Subcutaneous abdominal adipose tissue (tissue), 5 donors: Measurements from ENCODE around the gene RAPGEF1.

Experiments
- H3K27ac ChIP-seq: one replicate; pipeline ENCODE4 v1.7.0; 2013; ENCODE audit warnings: low read depth, mild to moderate bottlenecking, inconsistent platforms, low read length, moderate library complexity
- H3K27me3 ChIP-seq, 5 donors: one replicate each; pipeline ENCODE4 v1.7.0; 2013; ENCODE audit warnings: low read length in 5 of 5, inconsistent platforms in 1 of 5; ENCODE audit not compliant: control insufficient read depth in 5 of 5, insufficient read depth in 4 of 5
- H3K36me3 ChIP-seq, 5 donors: one replicate each; pipeline ENCODE4 v1.7.0; 2013; ENCODE audit warnings: low read length in 5 of 5; ENCODE audit not compliant: control insufficient read depth in 5 of 5, insufficient read depth in 5 of 5
- H3K4me1 ChIP-seq, 5 donors: one replicate each; pipeline ENCODE4 v1.7.0; 2013; ENCODE audit warnings: low read length in 5 of 5, mild to moderate bottlenecking in 3 of 5, moderate library complexity in 1 of 5; ENCODE audit not compliant: control insufficient read depth in 5 of 5, insufficient read depth in 5 of 5
- H3K4me3 ChIP-seq, 5 donors: one replicate each; pipeline ENCODE4 v1.7.0; 2013; ENCODE audit warnings: low read length in 5 of 5, low read depth in 1 of 5
- H3K9ac ChIP-seq, 5 donors: one replicate each; pipeline ENCODE4 v1.7.0; 2013; ENCODE audit warnings: low read length in 5 of 5, mild to moderate bottlenecking in 4 of 5, moderate library complexity in 3 of 5
- H3K9me3 ChIP-seq, 5 donors: one replicate each; pipeline ENCODE4 v1.7.0; 2013; ENCODE audit warnings: low read length in 5 of 5; ENCODE audit not compliant: control insufficient read depth in 5 of 5
- donor health status: healthy.
- donor health status: healthy.
- donor health status: healthy.
- donor health status: healthy.
- donor health status: healthy.

Gene RAPGEF1

GRCh38 chr9:131606896-131607567 lies 132.8 kb downstream of the RAPGEF1 start:
- Histone ChIP-seq H3K27ac (no peak overlapping the region), H3K27me3 (no peaks in the 10 kb centered on the region)

GRCh38 chr9:131605770-131606590 lies 133.9 kb downstream of the RAPGEF1 start:
- no peak overlapping the region for H3K4me3 ChIP-seq
- peaks cover 20 to 34% (median 30%) of the 10 kb centered on the region in 5 donors for H3K4me1 ChIP-seq
- H3K36me3 ChIP-seq: peaks cover 3 to 84% (median 65%) of the 10 kb centered on the region in 5 donors
- H3K27me3 ChIP-seq: no peaks in the 10 kb centered on the region
- H3K27ac ChIP-seq: no peak overlapping the region
- no peaks in the 10 kb centered on the region for H3K9me3 ChIP-seq
- H3K9ac ChIP-seq: no peak overlapping the region

More at GRCh38 chr9:131606896-131607567, 132.8 kb downstream of the RAPGEF1 start:
- Histone ChIP-seq H3K36me3 (peaks cover 0 to 77% (median 58%) of the 10 kb centered on the region in 5 donors), H3K9ac (no peak overlapping the region), H3K9me3 (no peaks in the 10 kb centered on the region), H3K4me1 (peaks cover 20 to 38% (median 32%) of the 10 kb centered on the region in 5 donors), H3K4me3 (no peak overlapping the region)

DNA sequence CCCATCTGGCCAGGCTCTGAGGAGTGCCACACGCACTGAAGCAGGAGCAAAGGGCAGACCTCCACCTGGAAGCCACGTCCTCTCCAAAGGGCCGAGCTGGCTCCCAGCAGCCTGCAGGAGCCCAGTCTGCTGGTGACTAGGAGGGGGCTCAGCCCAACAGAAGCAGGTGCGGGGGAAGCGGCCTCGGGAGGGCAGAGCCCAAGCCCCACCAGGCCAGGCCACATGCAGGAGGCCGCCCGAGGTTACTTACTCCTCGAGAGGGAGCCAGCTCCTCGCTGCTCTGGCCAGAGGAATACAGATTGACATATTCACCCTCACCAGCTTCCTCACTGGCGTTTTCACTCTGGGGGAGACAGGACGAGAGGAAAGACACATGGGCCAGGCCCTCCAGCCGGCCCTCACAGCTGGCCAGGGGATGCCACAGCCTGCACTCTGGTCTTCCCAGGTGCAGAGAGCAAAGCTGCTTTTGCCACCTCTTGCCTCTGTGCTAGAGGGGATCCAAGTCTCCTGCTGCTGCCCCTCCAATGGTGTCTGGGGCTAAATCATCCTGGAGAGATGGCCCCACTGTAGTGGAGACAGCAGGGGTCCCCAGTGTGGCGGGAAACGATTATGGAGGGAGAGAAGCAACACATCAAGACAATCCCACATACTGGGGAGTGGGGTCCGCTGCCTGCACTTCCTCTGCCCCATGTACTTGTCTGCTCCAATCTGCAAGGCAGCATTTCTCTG lies 136.0 kb downstream of the RAPGEF1 start:
- H3K9ac ChIP-seq: no peak overlapping the region
- H3K27ac ChIP-seq: no peak overlapping the region
- no peak overlapping the region for H3K4me3 ChIP-seq
- peaks cover 3 to 93% (median 72%) of the 10 kb centered on the region in 5 donors for H3K36me3 ChIP-seq
- H3K27me3 ChIP-seq: no peaks in the 10 kb centered on the region
- H3K9me3 ChIP-seq: no peaks in the 10 kb centered on the region
- peaks cover 7 to 14% (median 10%) of the 10 kb centered on the region in 5 donors for H3K4me1 ChIP-seq

- Histone ChIP-seq H3K9ac (no peak overlapping the region), H3K27me3 (no peaks in the 10 kb centered on the region), H3K9me3 (no peaks in the 10 kb centered on the region), H3K36me3 (peaks cover 3 to 92% (median 75%) of the 10 kb centered on the region in 5 donors), H3K4me1 (peaks cover under 1 to 11% (median 3%) of the 10 kb centered on the region in 5 donors), H3K27ac (no peak overlapping the region), H3K4me3 (no peak overlapping the region)
Measured at GRCh38 chr9:131603199-131603598, 136.7 kb downstream of the RAPGEF1 start.

DNA sequence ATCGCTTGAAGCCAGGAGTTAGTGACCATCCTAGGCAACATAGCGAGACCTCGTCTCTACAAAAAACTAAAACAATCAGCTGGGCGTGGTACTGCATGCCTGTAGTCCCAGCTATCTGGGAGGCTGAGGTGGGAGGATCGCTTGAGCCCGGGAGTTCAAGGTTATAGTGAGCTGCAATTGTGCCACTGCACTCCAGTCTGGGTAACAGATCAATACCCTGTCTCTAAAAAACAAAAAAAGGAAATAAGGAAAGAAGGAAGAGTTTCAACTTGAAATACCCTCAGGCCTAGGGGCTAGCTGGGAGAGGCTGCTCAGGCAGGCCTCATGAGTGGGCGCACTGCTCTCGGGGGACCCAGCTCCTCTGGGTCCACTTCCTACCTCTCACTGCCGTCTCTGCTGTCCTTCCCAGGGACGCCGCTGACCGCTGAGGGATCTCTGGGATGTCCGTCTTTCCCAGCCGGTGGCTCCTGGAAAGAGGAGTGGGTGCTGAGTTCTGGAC lies 138.1 kb downstream of the RAPGEF1 start:
- peaks cover 0 to 4% (median 0%) of the 10 kb centered on the region in 5 donors for H3K4me1 ChIP-seq
- H3K9ac ChIP-seq: no peak overlapping the region
- H3K27ac ChIP-seq: no peak overlapping the region
- H3K4me3 ChIP-seq: no peak overlapping the region
- no peaks in the 10 kb centered on the region for H3K27me3 ChIP-seq
- no peaks in the 10 kb centered on the region for H3K9me3 ChIP-seq
- peaks cover 3 to 92% (median 82%) of the 10 kb centered on the region in 5 donors for H3K36me3 ChIP-seq

DNA sequence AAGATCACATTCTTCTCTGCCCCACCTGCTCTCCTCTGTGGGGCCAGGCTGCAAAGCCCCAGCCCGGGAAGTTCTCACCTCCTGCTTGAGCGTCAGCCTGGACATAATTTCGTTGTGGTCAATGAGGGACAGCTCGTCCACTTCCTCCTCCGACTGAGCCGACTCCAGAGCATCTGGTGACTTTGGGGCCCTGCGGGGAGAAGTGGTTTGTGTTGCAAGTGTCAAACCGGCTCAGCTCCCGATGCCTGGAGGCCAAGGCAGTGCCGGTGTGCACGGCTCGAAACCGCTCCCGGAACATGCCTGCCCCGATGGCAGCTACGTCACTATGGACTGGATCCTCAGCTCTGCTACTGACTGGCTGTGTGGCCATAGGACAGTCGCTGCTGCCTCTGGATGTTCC lies 141.8 kb downstream of the RAPGEF1 start:
- Histone ChIP-seq H3K9me3 (no peaks in the 10 kb centered on the region), H3K36me3 (peaks cover 3 to 94% (median 90%) of the 10 kb centered on the region in 5 donors), H3K4me1 (peaks cover 0 to 4% (median 0%) of the 10 kb centered on the region in 5 donors), H3K4me3 (no peak overlapping the region), H3K27me3 (no peaks in the 10 kb centered on the region), H3K9ac (no peak overlapping the region), H3K27ac (no peak overlapping the region)

GRCh38 chr9:131597246-131597645 lies 142.6 kb downstream of the RAPGEF1 start:
- peaks cover 0 to 4% (median 0%) of the 10 kb centered on the region in 5 donors for H3K4me1 ChIP-seq
- no peak overlapping the region for H3K4me3 ChIP-seq
- no peak overlapping the region for H3K27ac ChIP-seq
- H3K9ac ChIP-seq: no peak overlapping the region
- H3K27me3 ChIP-seq: no peaks in the 10 kb centered on the region
- no peaks in the 10 kb centered on the region for H3K9me3 ChIP-seq
- H3K36me3 ChIP-seq: peaks cover 3 to 90% (median 86%) of the 10 kb centered on the region in 5 donors

DNA sequence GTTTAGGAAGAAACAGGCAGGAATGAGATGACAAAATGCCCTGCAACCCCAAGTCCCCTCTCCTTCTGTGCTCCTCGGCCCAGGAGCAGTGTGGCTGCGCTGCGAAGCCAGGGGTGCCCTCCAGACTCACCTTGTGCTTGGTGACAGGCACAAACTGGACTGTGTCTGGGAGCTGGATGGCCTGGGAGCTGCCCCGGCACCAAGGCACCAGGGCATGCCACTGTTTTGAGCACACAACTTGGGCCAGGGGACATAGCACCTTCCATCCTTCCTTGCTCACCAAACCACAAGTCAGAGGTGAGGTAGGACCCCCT lies 143.5 kb downstream of the RAPGEF1 start:
- H3K27ac ChIP-seq: no peak overlapping the region

DNA sequence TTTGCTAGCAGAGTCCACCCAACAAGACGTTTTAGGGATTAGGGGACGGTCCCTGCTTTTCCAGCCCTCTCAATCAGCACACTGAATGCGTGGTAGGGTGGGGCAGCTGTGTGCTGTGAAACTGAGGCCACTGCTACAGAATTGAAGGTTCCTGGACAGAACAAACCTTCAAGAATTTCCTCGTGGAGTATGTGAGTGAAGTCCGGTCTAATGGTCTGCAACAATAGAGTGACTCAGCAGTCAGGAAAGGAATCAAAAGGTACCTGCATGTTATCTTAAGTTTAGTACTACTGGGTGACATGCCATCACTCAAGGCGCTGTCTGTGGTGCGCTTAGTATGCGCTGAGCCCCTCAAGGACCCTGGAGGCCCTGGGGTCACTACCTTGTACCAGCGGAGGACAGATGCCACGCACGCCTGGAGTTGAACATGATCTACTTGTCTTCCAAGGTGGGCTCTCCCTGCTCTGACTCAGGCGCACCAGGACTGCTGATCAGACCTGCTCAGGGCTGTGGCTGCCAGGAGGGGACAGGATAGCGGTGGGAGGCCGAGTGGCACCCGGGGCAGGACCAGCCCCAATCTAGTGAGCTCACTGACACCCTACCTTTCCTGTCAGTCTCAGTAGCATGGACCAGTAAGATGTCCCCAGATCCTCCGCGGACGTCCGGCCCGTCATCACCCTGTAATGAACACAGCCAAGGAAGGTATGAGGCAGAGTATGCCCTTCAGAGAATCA lies 144.0 kb downstream of the RAPGEF1 start:
- Histone ChIP-seq H3K9ac (no peak overlapping the region), H3K4me1 (peaks cover 0 to 8% (median 0%) of the 10 kb centered on the region in 5 donors), H3K27me3 (no peaks in the 10 kb centered on the region), H3K9me3 (no peaks in the 10 kb centered on the region), H3K36me3 (peaks cover 0 to 93% (median 87%) of the 10 kb centered on the region in 5 donors), H3K4me3 (no peak overlapping the region), H3K27ac (no peak overlapping the region)

More for the DNA sequence above, 143.5 kb downstream of the RAPGEF1 start:
- no peak overlapping the region for H3K9ac ChIP-seq
- H3K36me3 ChIP-seq: peaks cover 3 to 90% (median 86%) of the 10 kb centered on the region in 5 donors
- no peaks in the 10 kb centered on the region for H3K27me3 ChIP-seq
- peaks cover 0 to 4% (median 0%) of the 10 kb centered on the region in 5 donors for H3K4me1 ChIP-seq
- H3K4me3 ChIP-seq: no peak overlapping the region
- no peaks in the 10 kb centered on the region for H3K9me3 ChIP-seq
